DOHH2 (cell line): ENCODE results near the gene PRRT2.

Source experiments
- H3F3A ChIP-seq: fragments of 200-600 bp; sonication (generic), shearing (Covaris generic); 2 replicates; pipeline ENCODE4 v1.6.0; 2016; ENCODE audit warnings: antibody characterized with exemption, mild to moderate bottlenecking; ENCODE audit not compliant: control insufficient read depth, insufficient read depth
- H3K27ac ChIP-seq: fragments of 200-600 bp; sonication (generic); 2 replicates; pipeline ENCODE4 v1.5.1; 2014; ENCODE audit warnings: low read depth, mild to moderate bottlenecking, low read length, moderate library complexity
- H3K27me3 ChIP-seq: fragments of 200-600 bp; sonication (generic); 2 replicates; pipeline ENCODE4 v1.6.1; 2014; ENCODE audit warnings: mild to moderate bottlenecking, low read length, mixed read lengths; ENCODE audit not compliant: control insufficient read depth
- H3K36me3 ChIP-seq: fragments of 200-600 bp; sonication (generic); 2 replicates; pipeline ENCODE4 v1.6.1; 2014; ENCODE audit warnings: mild to moderate bottlenecking, low read length, moderate library complexity, mixed read lengths; ENCODE audit not compliant: control insufficient read depth
- H3K4me1 ChIP-seq: fragments of 200-600 bp; sonication (generic); 2 replicates; pipeline ENCODE4 v1.6.1; 2014; ENCODE audit warnings: mild to moderate bottlenecking, low read length, mixed read lengths; ENCODE audit not compliant: control insufficient read depth
- H3K4me2 ChIP-seq: fragments of 200-600 bp; sonication (generic); 2 replicates; pipeline ENCODE4 v1.6.0; 2014; ENCODE audit warnings: mild to moderate bottlenecking, low read length, moderate library complexity
- H3K4me3 ChIP-seq: fragments of 200-600 bp; sonication (generic); 2 replicates; pipeline ENCODE4 v1.5.1; 2014; ENCODE audit warnings: mild to moderate bottlenecking, low read length, mixed read lengths
- H3K79me2 ChIP-seq: fragments of 200-600 bp; sonication (generic); 2 replicates; pipeline ENCODE4 v1.6.1; 2014; ENCODE audit warnings: mild to moderate bottlenecking, low read length, mixed read lengths; ENCODE audit not compliant: control insufficient read depth
- H3K9me2 ChIP-seq: fragments of 200-600 bp; sonication (generic); replicated peaks from 2 replicates; pipeline ENCODE4 v1.6.1; 2014; ENCODE audit warnings: mild to moderate bottlenecking, low read length, mixed read lengths; ENCODE audit not compliant: control insufficient read depth
- H3K9me3 ChIP-seq: fragments of 200-600 bp; sonication (generic); 2 replicates; pipeline ENCODE4 v1.6.1; 2014; ENCODE audit warnings: antibody characterized with exemption, low read length, mixed read lengths; ENCODE audit not compliant: control insufficient read depth, insufficient read depth
- H4K20me1 ChIP-seq: fragments of 200-600 bp; sonication (generic); 2 replicates; pipeline ENCODE4 v1.6.0; 2014; ENCODE audit warnings: low read depth, mild to moderate bottlenecking, antibody characterized with exemption, low read length, moderate library complexity; ENCODE audit not compliant: control insufficient read depth, insufficient read depth
- EZH2phosphoT487 ChIP-seq: fragments of 200-600 bp; sonication (generic); IDR thresholded peaks from 2 replicates; pipeline ENCODE4 v1.6.1; 2017; ENCODE audit warnings: borderline replicate concordance, mild to moderate bottlenecking, antibody characterized with exemption, low read length, moderate library complexity, mixed read lengths
- TF ChIP-seq, protein P1 (sequence below): fragments of 200-600 bp; sonication (generic); IDR thresholded peaks from one replicate; pipeline ENCODE4 v1.5.1; 2014; ENCODE audit warnings: antibody characterized with exemption, mild to moderate bottlenecking, low read depth, low read length; ENCODE audit not compliant: poor library complexity, severe bottlenecking

The PRRT2 gene

DNA sequence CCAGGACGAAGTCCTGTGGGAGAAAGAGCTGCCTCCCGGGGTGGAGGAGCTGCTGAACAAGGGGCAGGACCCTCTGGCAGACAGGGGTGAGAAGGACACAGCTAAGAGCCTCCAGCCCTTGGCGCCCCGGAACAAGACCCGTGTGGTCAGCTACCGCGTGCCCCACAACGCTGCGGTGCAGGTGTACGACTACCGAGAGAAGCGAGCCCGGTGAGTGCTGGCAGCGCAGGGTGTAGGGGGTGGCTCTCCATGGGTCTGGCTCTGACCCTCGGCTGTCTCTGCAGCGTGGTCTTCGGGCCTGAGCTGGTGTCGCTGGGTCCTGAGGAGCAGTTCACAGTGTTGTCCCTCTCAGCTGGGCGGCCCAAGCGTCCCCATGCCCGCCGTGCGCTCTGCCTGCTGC, 29.6 kb downstream of the PRRT2 start:
- no peak overlapping the region for H3K27ac ChIP-seq
- H3K4me2 ChIP-seq: no peak overlapping the region
- no peaks in the 10 kb centered on the region for H3K36me3 ChIP-seq
- H4K20me1 ChIP-seq: no peaks in the 10 kb centered on the region
- no peaks in the 10 kb centered on the region for H3K9me3 ChIP-seq
- H3K79me2 ChIP-seq: no peaks in the 10 kb centered on the region
- H3F3A ChIP-seq: no peaks in the 10 kb centered on the region
- no peaks in the 10 kb centered on the region for H3K4me1 ChIP-seq
- TF ChIP-seq EZH2phosphoT487: no peak
- no peaks in the 10 kb centered on the region for H3K27me3 ChIP-seq
- no peak overlapping the region for H3K4me3 ChIP-seq
- H3K9me2 ChIP-seq: no peaks in the 10 kb centered on the region

DNA sequence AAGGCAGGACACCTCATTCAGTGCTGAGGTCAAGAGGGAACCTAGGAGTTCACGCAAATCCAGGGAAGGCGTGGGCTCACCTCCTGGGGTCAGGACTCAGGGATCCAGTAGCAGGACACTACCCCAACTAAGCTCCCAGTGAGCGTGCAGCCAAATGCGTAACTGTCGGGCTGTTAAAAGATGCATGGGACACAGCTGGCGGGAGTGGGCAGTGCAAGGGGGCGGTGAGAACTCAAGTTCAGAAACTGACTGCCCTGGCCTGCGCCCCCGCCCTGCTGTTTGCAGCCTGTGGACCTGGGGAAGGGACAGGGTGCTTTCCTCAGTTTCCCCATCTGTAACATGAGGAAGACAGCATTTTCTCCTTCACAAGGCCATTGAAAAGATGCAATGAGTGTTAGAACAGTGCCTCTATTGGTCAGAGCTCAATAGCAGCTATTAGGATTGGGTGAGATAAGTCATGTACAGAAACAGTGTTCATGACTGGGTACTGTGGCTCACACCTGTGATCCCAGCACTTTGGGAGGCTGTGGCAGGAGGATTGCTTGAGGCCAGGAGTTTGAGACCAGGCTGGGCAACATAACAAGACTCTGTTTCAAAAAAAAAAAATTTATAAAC, 30.8 kb downstream of the PRRT2 start:
- H3K9me2 ChIP-seq: no peaks in the 10 kb centered on the region
- no peaks in the 10 kb centered on the region for H3K27me3 ChIP-seq
- H3F3A ChIP-seq: no peaks in the 10 kb centered on the region
- H3K27ac ChIP-seq: no peak overlapping the region
- H4K20me1 ChIP-seq: no peaks in the 10 kb centered on the region
- no peaks in the 10 kb centered on the region for H3K79me2 ChIP-seq
- no peaks in the 10 kb centered on the region for H3K4me1 ChIP-seq
- no peaks in the 10 kb centered on the region for H3K9me3 ChIP-seq
- no peaks in the 10 kb centered on the region for H3K36me3 ChIP-seq
- TF ChIP-seq EZH2phosphoT487: no peak
- TF ChIP-seq, protein P1, sequence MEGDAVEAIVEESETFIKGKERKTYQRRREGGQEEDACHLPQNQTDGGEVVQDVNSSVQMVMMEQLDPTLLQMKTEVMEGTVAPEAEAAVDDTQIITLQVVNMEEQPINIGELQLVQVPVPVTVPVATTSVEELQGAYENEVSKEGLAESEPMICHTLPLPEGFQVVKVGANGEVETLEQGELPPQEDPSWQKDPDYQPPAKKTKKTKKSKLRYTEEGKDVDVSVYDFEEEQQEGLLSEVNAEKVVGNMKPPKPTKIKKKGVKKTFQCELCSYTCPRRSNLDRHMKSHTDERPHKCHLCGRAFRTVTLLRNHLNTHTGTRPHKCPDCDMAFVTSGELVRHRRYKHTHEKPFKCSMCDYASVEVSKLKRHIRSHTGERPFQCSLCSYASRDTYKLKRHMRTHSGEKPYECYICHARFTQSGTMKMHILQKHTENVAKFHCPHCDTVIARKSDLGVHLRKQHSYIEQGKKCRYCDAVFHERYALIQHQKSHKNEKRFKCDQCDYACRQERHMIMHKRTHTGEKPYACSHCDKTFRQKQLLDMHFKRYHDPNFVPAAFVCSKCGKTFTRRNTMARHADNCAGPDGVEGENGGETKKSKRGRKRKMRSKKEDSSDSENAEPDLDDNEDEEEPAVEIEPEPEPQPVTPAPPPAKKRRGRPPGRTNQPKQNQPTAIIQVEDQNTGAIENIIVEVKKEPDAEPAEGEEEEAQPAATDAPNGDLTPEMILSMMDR: peak; percentile 28
- H3K4me2 ChIP-seq: no peak overlapping the region
- H3K4me3 ChIP-seq: no peak overlapping the region

DNA sequence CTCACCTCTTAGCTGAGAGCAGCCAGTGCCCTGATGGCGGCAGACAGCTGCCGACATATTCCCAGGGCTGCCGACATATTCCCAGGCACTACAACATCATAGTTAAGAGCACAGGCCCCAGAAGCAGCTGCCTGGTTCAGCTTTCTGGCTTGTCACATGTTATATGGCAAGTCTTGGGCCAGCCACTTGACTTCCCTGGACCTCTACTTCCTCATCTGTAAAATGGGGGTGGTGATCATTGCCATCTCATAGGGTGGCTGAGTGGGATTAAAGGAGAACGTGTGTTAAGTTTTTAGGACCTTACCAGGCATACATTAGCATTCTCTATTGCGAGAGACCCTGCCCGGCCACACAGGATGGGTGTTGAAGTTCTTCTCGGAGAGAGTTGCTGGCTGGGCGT, 31.9 kb downstream of the PRRT2 start:
- Histone ChIP-seq H3K27me3 (no peaks in the 10 kb centered on the region), H4K20me1 (no peaks in the 10 kb centered on the region), H3K4me3 (no peak overlapping the region), H3K9me2 (no peaks in the 10 kb centered on the region), H3K4me1 (no peaks in the 10 kb centered on the region), H3K4me2 (no peak overlapping the region), H3K79me2 (no peaks in the 10 kb centered on the region), H3F3A (no peaks in the 10 kb centered on the region), H3K9me3 (no peaks in the 10 kb centered on the region), H3K27ac (no peak overlapping the region), H3K36me3 (no peaks in the 10 kb centered on the region)
- no peak for TF ChIP-seq EZH2phosphoT487
- TF ChIP-seq, protein P1: no peak

DNA sequence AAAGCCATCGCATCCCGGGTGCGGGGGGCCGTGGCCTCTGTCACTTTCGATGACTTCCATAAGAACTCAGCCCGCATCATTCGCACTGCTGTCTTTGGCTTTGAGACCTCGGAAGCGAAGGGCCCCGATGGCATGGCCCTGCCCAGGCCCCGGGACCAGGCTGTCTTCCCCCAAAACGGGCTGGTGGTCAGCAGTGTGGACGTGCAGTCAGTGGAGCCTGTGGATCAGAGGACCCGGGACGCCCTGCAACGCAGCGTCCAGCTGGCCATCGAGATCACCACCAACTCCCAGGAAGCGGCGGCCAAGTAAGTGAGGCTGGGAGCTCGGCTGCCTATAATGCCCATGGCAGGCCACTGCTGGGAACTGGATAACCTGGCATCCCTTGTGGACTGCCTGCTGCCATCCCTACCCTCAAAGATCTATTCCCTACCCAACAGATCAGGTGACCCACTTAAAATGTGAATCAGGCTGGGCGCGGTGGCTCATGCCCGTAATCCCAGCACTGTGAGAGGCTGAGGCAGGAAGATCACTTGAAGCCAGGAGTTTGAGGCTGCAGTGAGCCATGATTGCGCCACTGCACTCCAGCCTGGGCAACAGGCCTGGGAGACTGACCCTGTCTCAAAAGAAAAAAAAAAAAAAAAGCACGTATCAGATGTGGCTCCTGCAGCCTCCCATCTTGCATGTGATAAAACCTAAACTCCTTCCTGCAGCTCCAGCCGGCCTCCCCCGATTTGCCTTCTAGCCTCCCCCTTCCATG, 32.8 kb downstream of the PRRT2 start:
- no peak overlapping the region for H3K4me3 ChIP-seq
- TF ChIP-seq, protein P1: no peak
- TF ChIP-seq EZH2phosphoT487: no peak
- H3K27ac ChIP-seq: no peak overlapping the region
- H3K9me2 ChIP-seq: no peaks in the 10 kb centered on the region
- no peak overlapping the region for H3K4me2 ChIP-seq
- H3F3A ChIP-seq: no peaks in the 10 kb centered on the region
- no peaks in the 10 kb centered on the region for H3K79me2 ChIP-seq
- H3K9me3 ChIP-seq: no peaks in the 10 kb centered on the region
- H3K27me3 ChIP-seq: no peaks in the 10 kb centered on the region
- no peaks in the 10 kb centered on the region for H3K4me1 ChIP-seq
- no peaks in the 10 kb centered on the region for H3K36me3 ChIP-seq
- H4K20me1 ChIP-seq: no peaks in the 10 kb centered on the region
